Common myeloid progenitor, CD34-positive (primary cell): Measurements from ENCODE around the gene RALGAPA2.

Experiments
- CTCF ChIA-PET: fragments of 350-600 bp; sonication (Branson Sonifier 250); formaldehyde crosslinking; loops from one replicate; lab custom pipeline; 2021; ENCODE audit warnings: antibody characterized with exemption; lab: Charles Lee
- POLR2A ChIA-PET: fragments of 350-600 bp; sonication (Branson Sonifier 250); formaldehyde crosslinking; loops from one replicate; lab custom pipeline; 2021; ENCODE audit warnings: antibody characterized with exemption; lab: Charles Lee
- DNase-seq, 3 donors: peaks; one replicate each; pipeline versions ENCODE4 v3.0.0 to v3.0.0-alpha.2; 2013
- H3K27ac ChIP-seq, 2 experiments: 1 replicate in 1 of 2; 2 replicates in 1 of 2; pipeline ENCODE4 v1.7.0; 2013; ENCODE audit warnings: inconsistent platforms in 2 of 2, low read length in 2 of 2, mild to moderate bottlenecking in 2 of 2, low read depth in 1 of 2, moderate library complexity in 1 of 2; ENCODE audit not compliant: severe bottlenecking in 2 of 2, insufficient read depth in 1 of 2, poor library complexity in 1 of 2
- H3K27me3 ChIP-seq, 5 experiments: replicated peaks in 2 of 5; 1 replicate in 3 of 5; 2 replicates in 2 of 5; pipeline versions ENCODE4 v1.6.1 to v1.7.0; 2013; ENCODE audit warnings: low read length in 4 of 5, mild to moderate bottlenecking in 2 of 5, moderate library complexity in 2 of 5, inconsistent platforms in 1 of 5; ENCODE audit not compliant: insufficient read depth in 5 of 5, control insufficient read depth in 4 of 5
- H3K36me3 ChIP-seq, 4 experiments: 1 replicate in 2 of 4; 2 replicates in 2 of 4; pipeline versions ENCODE4 v1.6.1 to v1.7.0; 2013; ENCODE audit warnings: low read length in 3 of 4, control low read depth in 1 of 4, mild to moderate bottlenecking in 1 of 4; ENCODE audit not compliant: control insufficient read depth in 4 of 4, insufficient read depth in 4 of 4
- H3K4me1 ChIP-seq, 4 experiments: 1 replicate in 3 of 4; 2 replicates in 1 of 4; pipeline versions ENCODE4 v1.6.1 to v1.7.1; 2013; ENCODE audit warnings: low read length in 3 of 4, mild to moderate bottlenecking in 3 of 4, control low read depth in 1 of 4, inconsistent platforms in 1 of 4, moderate library complexity in 1 of 4; ENCODE audit not compliant: control insufficient read depth in 4 of 4, insufficient read depth in 4 of 4; ENCODE audit errors: control extremely low read depth in 1 of 4
- H3K4me3 ChIP-seq, 7 experiments: 1 replicate in 4 of 7; 2 replicates in 3 of 7; pipeline versions ENCODE4 v1.5.1 to v1.7.0; 2013; ENCODE audit warnings: mild to moderate bottlenecking in 7 of 7, low read length in 6 of 7, moderate library complexity in 6 of 7, inconsistent platforms in 2 of 7, low read depth in 2 of 7, control low read depth in 1 of 7; ENCODE audit not compliant: insufficient read depth in 4 of 7, control insufficient read depth in 1 of 7; ENCODE audit errors: extremely low read depth in 1 of 7
- H3K9me3 ChIP-seq, 5 experiments: 1 replicate in 4 of 5; 2 replicates in 1 of 5; pipeline versions ENCODE4 v1.6.1 to v1.7.1; 2013; ENCODE audit warnings: low read length in 4 of 5, mild to moderate bottlenecking in 2 of 5, inconsistent platforms in 1 of 5, low read depth in 1 of 5, moderate library complexity in 1 of 5; ENCODE audit not compliant: control insufficient read depth in 4 of 5, insufficient read depth in 2 of 5; ENCODE audit errors: control extremely low read depth in 1 of 5
- WGBS: methylation state at CpG from one replicate; pipeline ENCODE4 v1.1.5; 2013; ENCODE audit not compliant: insufficient coverage; 5-methylcytosine and 5-hydroxymethylcytosine counted together

Gene RALGAPA2

DNA sequence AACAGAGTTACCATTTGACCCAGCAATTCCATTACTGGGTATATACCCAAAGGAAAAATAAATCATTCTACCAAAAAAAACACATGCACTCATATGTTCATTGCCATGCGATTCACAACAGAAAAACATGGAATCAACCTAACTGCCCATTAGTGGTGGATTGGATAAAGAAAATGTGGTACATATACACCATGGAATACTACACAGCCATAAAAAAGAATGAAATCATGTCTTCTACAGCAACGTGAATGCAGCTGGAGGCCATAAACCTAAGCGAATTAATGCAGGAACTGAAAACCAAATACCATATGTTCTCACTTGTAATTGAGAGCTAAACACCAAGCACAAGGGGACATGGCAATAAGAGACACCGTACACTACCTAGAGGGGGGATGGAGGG, 12.5 kb downstream of the RALGAPA2 start:
- Histone ChIP-seq H3K9me3 (peaks cover 0 to 1% (median 0%) of the 10 kb centered on the region in 5 experiments), H3K36me3 (no peaks in the 10 kb centered on the region), H3K4me3 (no peak overlapping the region), H3K27me3 (no peaks in the 10 kb centered on the region), H3K27ac (no peak overlapping the region), H3K4me1 (no peaks in the 10 kb centered on the region)
- ChIA-PET POLR2A (no interaction called here), CTCF (interaction anchor here (0.6 to 1.6 kb wide), 2 partner anchors 99 to 124 kb away, joined by 3 to 4 read pairs; no protein-coding TSS in a partner anchor)
- DNase-seq, result no peak
- WGBS, result 100% methylated on average over 2 of the region's 4 CpGs

DNA sequence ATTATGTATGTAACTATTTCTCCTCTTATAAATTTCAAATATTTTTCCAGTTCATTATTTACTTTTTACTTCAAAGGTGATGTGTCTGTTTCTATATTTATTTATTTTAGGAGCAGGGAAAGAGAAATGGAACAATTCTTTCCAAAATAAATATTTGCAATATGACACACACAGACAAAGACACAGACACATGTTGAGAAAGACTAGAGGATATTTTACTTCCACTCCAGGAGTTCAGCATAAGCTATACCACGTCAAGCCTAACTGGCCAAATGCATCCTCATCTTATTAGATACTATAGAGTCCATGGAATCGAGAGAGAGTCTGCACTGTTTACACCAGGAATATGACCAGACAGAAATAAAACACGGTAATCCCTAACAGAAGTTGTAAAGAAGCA, 13.3 kb downstream of the RALGAPA2 start:
- 96% methylated on average over 3 of the region's 3 CpGs for WGBS
- CTCF ChIA-PET, result interaction anchor here (0.6 to 1.6 kb wide), 2 partner anchors 99 to 125 kb away, joined by 3 to 4 read pairs; no protein-coding TSS in a partner anchor

DNA sequence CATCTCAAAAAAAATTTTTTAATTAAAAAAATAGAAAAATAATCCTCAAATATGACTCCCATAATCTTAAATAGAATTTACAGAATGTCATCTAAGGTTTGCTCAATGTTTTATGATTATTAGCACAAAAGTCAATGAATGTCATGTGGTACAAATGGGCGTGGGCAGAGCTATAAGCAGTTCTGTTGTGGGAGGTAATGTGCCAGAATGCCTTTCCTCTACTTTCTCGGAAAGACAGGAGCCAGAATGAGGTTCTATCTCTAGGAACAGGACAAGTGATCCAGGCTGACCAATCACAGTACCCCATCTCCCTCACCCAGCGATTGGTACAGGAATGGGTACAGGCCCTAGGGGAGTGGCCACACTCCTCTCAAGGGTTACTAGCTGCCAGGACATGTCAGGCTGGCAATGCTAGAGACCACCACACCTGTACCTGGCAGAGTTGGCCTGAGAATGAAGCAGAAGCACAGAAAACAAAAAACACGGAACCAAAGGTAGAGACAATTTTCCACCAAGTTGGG, 15.1 kb downstream of the RALGAPA2 start:
- Histone ChIP-seq H3K4me1 (peaks cover 0 to 5% (median 3%) of the 10 kb centered on the region in 4 experiments), H3K9me3 (peaks cover 0 to 1% (median 0%) of the 10 kb centered on the region in 5 experiments), H3K4me3 (no peak overlapping the region), H3K27ac (no peak overlapping the region), H3K36me3 (no peaks in the 10 kb centered on the region), H3K27me3 (no peaks in the 10 kb centered on the region)
- DNase-seq, result no peak
- WGBS, result 100% methylated on average over 1 of the region's 4 CpGs
- POLR2A ChIA-PET, result no interaction called here
- CTCF ChIA-PET, result interaction anchor here (0.8 to 1.3 kb wide), 4 partner anchors 11 to 51 kb away, joined by 3 to 4 read pairs (median 4); no protein-coding TSS in a partner anchor

More for the DNA sequence above, 13.3 kb downstream of the RALGAPA2 start:
- POLR2A ChIA-PET, result no interaction called here
- Histone ChIP-seq H3K36me3 (no peaks in the 10 kb centered on the region), H3K9me3 (peaks cover 0 to 1% (median 0%) of the 10 kb centered on the region in 5 experiments), H3K27ac (no peak overlapping the region), H3K4me1 (no peaks in the 10 kb centered on the region), H3K27me3 (no peaks in the 10 kb centered on the region), H3K4me3 (no peak overlapping the region)
- no peak for DNase-seq

DNA sequence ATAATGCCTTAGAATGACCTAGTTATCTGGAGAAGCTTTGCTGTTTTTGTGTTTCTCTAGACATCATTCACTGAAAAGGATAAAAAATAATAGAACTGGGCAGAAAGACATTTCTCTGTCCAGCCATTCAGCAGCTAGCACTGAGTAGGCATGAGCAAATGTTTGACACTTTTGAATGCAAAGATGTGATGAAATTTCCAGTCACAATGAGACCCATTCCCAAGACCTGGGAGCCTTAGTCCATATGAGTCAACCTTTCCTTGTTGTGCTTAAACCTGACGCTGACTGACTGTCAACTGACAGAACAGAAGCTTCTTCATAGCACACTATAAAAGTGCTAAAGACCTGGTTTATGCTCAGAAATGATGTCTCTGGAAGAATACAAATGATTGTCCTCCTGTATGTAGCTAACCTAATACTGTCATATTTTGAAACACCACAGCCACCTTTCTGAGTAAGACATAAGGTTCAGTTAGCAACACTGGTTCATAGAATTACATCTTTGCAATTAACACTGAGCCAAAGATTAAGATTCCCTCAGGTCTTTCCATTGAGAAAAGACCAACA, 17.1 kb downstream of the RALGAPA2 start:
- Histone ChIP-seq H3K4me3 (no peak overlapping the region), H3K9me3 (no peaks in the 10 kb centered on the region), H3K27me3 (no peaks in the 10 kb centered on the region), H3K27ac (no peak overlapping the region), H3K36me3 (no peaks in the 10 kb centered on the region), H3K4me1 (peaks cover 13 to 25% (median 20%) of the 10 kb centered on the region in 4 experiments)
- ChIA-PET CTCF (interaction anchor here (1.1 to 1.8 kb wide), 2 partner anchors 42 to 129 kb away, joined by 4 read pairs; no protein-coding TSS in a partner anchor), POLR2A (no interaction called here)
- no peak for DNase-seq
- 100% methylated on average over 1 of the region's 1 CpG for WGBS

DNA sequence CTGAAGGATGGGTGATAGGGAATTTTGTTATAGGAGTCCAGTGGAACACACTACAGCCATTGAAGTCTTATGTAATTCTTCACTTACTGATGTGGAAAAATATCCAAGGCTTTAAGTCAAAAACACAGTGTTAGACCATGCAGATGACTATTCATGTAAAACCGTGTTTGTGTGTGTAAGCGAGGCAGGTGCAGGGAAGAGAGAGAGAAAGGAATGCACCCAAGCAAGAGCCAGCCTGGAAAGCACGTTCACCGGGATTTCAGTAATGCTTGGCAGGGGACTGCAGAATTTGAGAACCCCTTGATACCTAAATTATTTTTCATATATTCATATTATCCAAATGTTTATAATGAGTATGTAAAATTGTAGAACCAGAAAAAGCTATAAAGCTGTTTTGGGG, 17.9 kb downstream of the RALGAPA2 start:
- no peak for DNase-seq
- 100% methylated on average over 2 of the region's 4 CpGs for WGBS
- Histone ChIP-seq H3K4me3 (no peak overlapping the region), H3K36me3 (no peaks in the 10 kb centered on the region), H3K9me3 (no peaks in the 10 kb centered on the region), H3K4me1 (peaks cover 13 to 32% (median 22%) of the 10 kb centered on the region in 4 experiments), H3K27ac (no peak overlapping the region), H3K27me3 (no peaks in the 10 kb centered on the region)
- ChIA-PET POLR2A (no interaction called here), CTCF (interaction anchor here (1.1 to 1.8 kb wide), 3 partner anchors 15 to 130 kb away, joined by 4 to 5 read pairs (median 4); no protein-coding TSS in a partner anchor)

DNA sequence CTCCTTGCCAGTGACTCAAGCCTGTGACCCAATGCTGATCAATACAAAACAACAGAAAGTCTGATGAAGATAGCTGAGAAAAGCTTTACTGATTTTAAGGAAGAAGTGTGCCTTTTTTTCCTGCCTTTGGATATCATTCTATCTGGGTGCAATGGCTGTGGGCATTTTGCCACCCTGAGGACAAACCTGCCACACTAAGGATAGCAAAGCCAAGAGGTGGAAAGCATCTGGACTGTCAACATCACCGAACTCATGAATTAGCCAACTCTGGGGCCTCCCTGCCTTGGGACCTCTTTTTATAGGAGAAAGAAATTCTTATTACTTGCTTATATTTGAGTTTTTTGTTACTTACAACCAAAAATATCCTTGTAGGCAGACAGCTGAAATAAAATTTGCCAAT, 19.9 kb downstream of the RALGAPA2 start:
- CTCF ChIA-PET, result interaction anchor here (1.2 to 1.8 kb wide), 4 partner anchors 12 to 132 kb away, joined by 3 to 5 read pairs (median 4); no protein-coding TSS in a partner anchor
- POLR2A ChIA-PET, result no interaction called here
- Histone ChIP-seq H3K27me3 (no peaks in the 10 kb centered on the region), H3K36me3 (peaks cover 0 to 2% (median 0%) of the 10 kb centered on the region in 4 experiments), H3K27ac (no peak overlapping the region), H3K4me1 (peaks cover 13 to 40% (median 23%) of the 10 kb centered on the region in 4 experiments), H3K4me3 (no peak overlapping the region), H3K9me3 (no peaks in the 10 kb centered on the region)
- no peak for DNase-seq
- WGBS, result no CpG with 5 or more reads among the region's 1 CpG
